Measurements from ENCODE around the gene ESR1. TPM values are rescaled to one million over a fixed set of nuclear protein-coding genes. Genes with fewer than 3 reads are reported as not detected.

Gene ESR1
- total RNA-seq, 1 experiment from 2014 or later = not detected

GRCh38 chr6:151877458-151877857 lies 70.0 kb downstream of the ESR1 start:
- intact Hi-C loops (cut with micrococcal nuclease; ENCODE audit: unreplicated experiment) = no loop called here
- Histone ChIP-seq H3K36me3 (ENCODE audit: control insufficient read depth, insufficient read depth, low read length) (no peaks in the 10 kb centered on the region), H3K4me3 (ENCODE audit: low read depth, low read length) (no peak overlapping the region), H3K4me1 (no peaks in the 10 kb centered on the region), H3K27me3 (replicated peaks; ENCODE audit: control insufficient read depth, insufficient read depth, low read length) (no peaks in the 10 kb centered on the region), H3K9me3 (no peaks in the 10 kb centered on the region)
- Mint-ChIP-seq H3K27me3 (ENCODE audit: insufficient read depth, unreplicated experiment) (peaks cover 11% of the 10 kb centered on the region), H3K9me3 (ENCODE audit: unreplicated experiment) (no peaks in the 10 kb centered on the region), H3K36me3 (ENCODE audit: insufficient read depth, unreplicated experiment) (no peaks in the 10 kb centered on the region), H3K4me1 (ENCODE audit: low read depth, unreplicated experiment) (no peaks in the 10 kb centered on the region), H3K27ac (ENCODE audit: unreplicated experiment) (no peak overlapping the region), H3K4me3 (ENCODE audit: unreplicated experiment) (no peak overlapping the region)
- TF ChIP-seq CTCF (IDR thresholded peaks at IDR 0.05; ENCODE audit: insufficient read depth in 1 of 2, low read depth in 1 of 2, low read length in 1 of 2, severe bottlenecking in 1 of 2, unreplicated experiment in 1 of 2) = no peak
- BruUV-seq (replicated peaks) = no TSS peak
- no peak for DNase-seq
- CTCF ChIA-PET = no interaction called here
- POLR2A ChIA-PET = no interaction called here

GRCh38 chr6:151881231-151881630 lies 73.7 kb downstream of the ESR1 start:
- Mint-ChIP-seq H3K9me3 (ENCODE audit: unreplicated experiment) (no peaks in the 10 kb centered on the region), H3K4me3 (ENCODE audit: unreplicated experiment) (no peak overlapping the region), H3K27ac (ENCODE audit: unreplicated experiment) (no peak overlapping the region), H3K27me3 (ENCODE audit: insufficient read depth, unreplicated experiment) (peaks cover 6% of the 10 kb centered on the region), H3K4me1 (ENCODE audit: low read depth, unreplicated experiment) (no peaks in the 10 kb centered on the region), H3K36me3 (ENCODE audit: insufficient read depth, unreplicated experiment) (no peaks in the 10 kb centered on the region)
- Histone ChIP-seq H3K4me3 (ENCODE audit: low read depth, low read length) (no peak overlapping the region), H3K9me3 (no peaks in the 10 kb centered on the region), H3K27me3 (replicated peaks; ENCODE audit: control insufficient read depth, insufficient read depth, low read length) (no peaks in the 10 kb centered on the region), H3K36me3 (ENCODE audit: control insufficient read depth, insufficient read depth, low read length) (no peaks in the 10 kb centered on the region), H3K4me1 (no peaks in the 10 kb centered on the region)
- BruUV-seq (replicated peaks) = no TSS peak
- ChIA-PET POLR2A (no interaction called here), CTCF (no interaction called here)
- intact Hi-C loops (cut with micrococcal nuclease; ENCODE audit: unreplicated experiment) = loop anchor here (5.0 kb wide), 1 partner anchor 454 kb away; no protein-coding TSS in a partner anchor
- DNase-seq = no peak
- TF ChIP-seq CTCF (IDR thresholded peaks at IDR 0.05; ENCODE audit: insufficient read depth in 1 of 2, low read depth in 1 of 2, low read length in 1 of 2, severe bottlenecking in 1 of 2, unreplicated experiment in 1 of 2) = no peak

- POLR2A ChIA-PET = no interaction called here
- Histone ChIP-seq H3K27me3 (replicated peaks; ENCODE audit: control insufficient read depth, insufficient read depth, low read length) (no peaks in the 10 kb centered on the region), H3K9me3 (no peaks in the 10 kb centered on the region), H3K4me3 (ENCODE audit: low read depth, low read length) (no peak overlapping the region), H3K4me1 (no peaks in the 10 kb centered on the region), H3K36me3 (ENCODE audit: control insufficient read depth, insufficient read depth, low read length) (no peaks in the 10 kb centered on the region)
- Mint-ChIP-seq H3K27me3 (ENCODE audit: insufficient read depth, unreplicated experiment) (peaks cover 6% of the 10 kb centered on the region), H3K9me3 (ENCODE audit: unreplicated experiment) (no peaks in the 10 kb centered on the region), H3K4me3 (ENCODE audit: unreplicated experiment) (no peak overlapping the region), H3K4me1 (ENCODE audit: low read depth, unreplicated experiment) (no peaks in the 10 kb centered on the region), H3K36me3 (ENCODE audit: insufficient read depth, unreplicated experiment) (no peaks in the 10 kb centered on the region), H3K27ac (ENCODE audit: unreplicated experiment) (no peak overlapping the region)
- intact Hi-C loops (cut with micrococcal nuclease; ENCODE audit: unreplicated experiment) = loop anchor here (5.0 kb wide), 1 partner anchor 455 kb away; no protein-coding TSS in a partner anchor
- BruUV-seq (replicated peaks) = no TSS peak
- DNase-seq = no peak
- CTCF ChIA-PET = no interaction called here
- no peak for TF ChIP-seq CTCF (IDR thresholded peaks at IDR 0.05; ENCODE audit: insufficient read depth in 1 of 2, low read depth in 1 of 2, low read length in 1 of 2, severe bottlenecking in 1 of 2, unreplicated experiment in 1 of 2)
Measured at GRCh38 chr6:151882206-151882605, 74.7 kb downstream of the ESR1 start.

Data from Caco-2 (cell line).